ENCODE results near the gene MTMR3.

- TF ChIP-seq CTCF (IDR thresholded peaks at IDR 0.05; ENCODE audit: borderline replicate concordance, extremely low read depth, low read length, poor library complexity, severe bottlenecking) (no peak), EZH2 (IDR thresholded peaks at IDR 0.05; ENCODE audit: borderline replicate concordance, low read depth, low read length, severe bottlenecking) (no peak)
Observed at GRCh38 chr22:30004101-30004500, 121.1 kb downstream of the MTMR3 start.
